HepG2 (cell line): Measurements from ENCODE around the gene ALG8. TPM values are rescaled to one million over a fixed set of nuclear protein-coding genes. Genes with fewer than 3 reads are reported as not detected.

ENCODE experiments used
- ASH2L ChIP-seq: fragments of 300-600, 200-600 bp; sonication (generic); IDR thresholded peaks from 2 replicates; pipeline ENCODE4 v1.7.0; 2017; ENCODE audit warnings: low read depth, mild to moderate bottlenecking, moderate library complexity, mixed read lengths, low read length; ENCODE audit not compliant: insufficient read length
- HHEX ChIP-seq: IDR thresholded peaks from 2 replicates; pipeline ENCODE4 v1.6.1; 2016; ENCODE audit warnings: control low read depth
- MAFK ChIP-seq, 2 experiments: IDR thresholded peaks in 1 of 2; conservative IDR thresholded peaks in 1 of 2; 2 replicates each; pipeline ENCODE4 v1.6.1; 2011; ENCODE audit warnings: improper control_type of control experiment in 2 of 2, low read length in 2 of 2
- MTA1 ChIP-seq: sonication (generic); formaldehyde crosslinking; IDR thresholded peaks from 2 replicates; pipeline ENCODE4 v1.4.0; 2020; ENCODE audit warnings: missing genetic modification reagents, mild to moderate bottlenecking, borderline replicate concordance
- PCBP1 ChIP-seq: fragments of 200-400 bp; formaldehyde crosslinking; IDR thresholded peaks from 2 replicates; pipeline ENCODE4 v1.6.1; 2017; ENCODE audit warnings: mild to moderate bottlenecking, low read depth, low read length, borderline replicate concordance
- RBM22 ChIP-seq: fragments of 200-400 bp; formaldehyde crosslinking; optimal IDR thresholded peaks from 2 replicates; pipeline ENCODE3; 2017; ENCODE audit warnings: mild to moderate bottlenecking, low read length, moderate library complexity
- ZKSCAN5 ChIP-seq: sonication (generic); formaldehyde crosslinking; IDR thresholded peaks from 2 replicates; pipeline ENCODE4 v1.5.1; 2020; ENCODE audit warnings: mild to moderate bottlenecking, missing genetic modification reagents
- ZNF230 ChIP-seq: sonication (generic); formaldehyde crosslinking; IDR thresholded peaks from 2 replicates; pipeline ENCODE4 v1.4.0; 2020; ENCODE audit warnings: mild to moderate bottlenecking, missing genetic modification reagents
- ZNF263 ChIP-seq: sonication (generic); formaldehyde crosslinking; IDR thresholded peaks from 2 replicates; pipeline ENCODE4 v1.4.0; 2020; ENCODE audit warnings: missing genetic modification reagents
- ZNF577 ChIP-seq: sonication (generic); formaldehyde crosslinking; IDR thresholded peaks from 2 replicates; pipeline ENCODE4 v1.4.0; 2020; ENCODE audit warnings: mild to moderate bottlenecking, low read depth, missing genetic modification reagents, borderline replicate concordance
- ZNF746 ChIP-seq: sonication (generic); formaldehyde crosslinking; IDR thresholded peaks from 2 replicates; pipeline ENCODE4 v1.8.0; 2022; ENCODE audit warnings: mild to moderate bottlenecking, missing genetic modification reagents
- polyA plus RNA-seq, 8 experiments: library from polyadenylated mRNA; depleted of rRNA in 3 of 8; stranded (reverse) in 7 of 8; unstranded in 1 of 8; fragments of >200 nt; fragmentation: Illumina TruSeq in 4 of 8; extraction: Trizol in 4 of 8; gene quantifications; 2 replicates each; pipeline versions ENCODE4 v1.2.1 to v1.2.3, GENCODE V29; 2011 to 2016; ENCODE audit warnings: low read depth in 4 of 8, missing spikeins in 1 of 8, mixed read lengths in 1 of 8; ENCODE audit not compliant: insufficient read depth in 1 of 8
- total RNA-seq, 5 experiments: library from RNA; depleted of rRNA; stranded (reverse); fragments of >200 nt; fragmentation: Illumina TruSeq; extraction: Trizol; gene quantifications; 2 replicates each; pipeline ENCODE4 v1.2.3, GENCODE V29; 2016; ENCODE audit warnings: low read depth in 1 of 5
- TF ChIP-seq, protein P1 (sequence below): sonication (generic); formaldehyde crosslinking; IDR thresholded peaks from 2 replicates; pipeline ENCODE4; 2020; ENCODE audit warnings: missing genetic modification reagents, mild to moderate bottlenecking, borderline replicate concordance
- TF ChIP-seq, protein P2 (sequence below): sonication (generic); formaldehyde crosslinking; IDR thresholded peaks from 2 replicates; pipeline ENCODE4 v1.9.0; 2022; ENCODE audit warnings: low read depth, missing genetic modification reagents
- TF ChIP-seq, protein P3 (sequence below): sonication (generic); formaldehyde crosslinking; IDR thresholded peaks from 2 replicates; pipeline ENCODE4 v1.5.1; 2020; ENCODE audit warnings: mild to moderate bottlenecking, missing genetic modification reagents, moderate library complexity
- TF ChIP-seq, protein P4 (sequence below): sonication (generic); formaldehyde crosslinking; IDR thresholded peaks from 2 replicates; pipeline ENCODE4 v1.4.0; 2020; ENCODE audit warnings: missing genetic modification reagents, borderline replicate concordance

The ALG8 gene
- total and polyA plus RNA-seq, 2 of the 13 experiments (the other 11 are each of a cell fraction or from before 2014, with no cell fraction given): 75.8 to 88.0 TPM

DNA sequence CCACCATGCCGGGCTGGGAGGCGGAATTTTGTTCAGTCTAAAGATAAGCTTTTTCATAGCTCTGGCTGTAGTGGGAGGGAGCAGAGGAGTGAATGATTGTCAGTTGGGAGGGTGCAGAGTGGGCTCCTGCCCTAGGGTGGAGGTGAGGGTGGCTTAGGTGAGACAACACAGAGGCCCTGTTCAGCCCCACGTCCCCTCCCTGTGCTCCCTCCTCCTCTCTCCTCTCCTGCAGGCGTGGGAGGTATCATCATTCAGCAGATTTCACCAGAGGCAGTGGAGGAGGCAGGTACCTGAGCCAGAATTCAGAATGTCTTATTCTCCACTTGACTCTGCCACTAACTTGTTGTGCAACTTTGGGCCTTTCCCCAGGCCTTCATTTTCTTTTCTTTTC is 77.5 kb downstream of the ALG8 start (continued):
- TF ChIP-seq, protein P1, sequence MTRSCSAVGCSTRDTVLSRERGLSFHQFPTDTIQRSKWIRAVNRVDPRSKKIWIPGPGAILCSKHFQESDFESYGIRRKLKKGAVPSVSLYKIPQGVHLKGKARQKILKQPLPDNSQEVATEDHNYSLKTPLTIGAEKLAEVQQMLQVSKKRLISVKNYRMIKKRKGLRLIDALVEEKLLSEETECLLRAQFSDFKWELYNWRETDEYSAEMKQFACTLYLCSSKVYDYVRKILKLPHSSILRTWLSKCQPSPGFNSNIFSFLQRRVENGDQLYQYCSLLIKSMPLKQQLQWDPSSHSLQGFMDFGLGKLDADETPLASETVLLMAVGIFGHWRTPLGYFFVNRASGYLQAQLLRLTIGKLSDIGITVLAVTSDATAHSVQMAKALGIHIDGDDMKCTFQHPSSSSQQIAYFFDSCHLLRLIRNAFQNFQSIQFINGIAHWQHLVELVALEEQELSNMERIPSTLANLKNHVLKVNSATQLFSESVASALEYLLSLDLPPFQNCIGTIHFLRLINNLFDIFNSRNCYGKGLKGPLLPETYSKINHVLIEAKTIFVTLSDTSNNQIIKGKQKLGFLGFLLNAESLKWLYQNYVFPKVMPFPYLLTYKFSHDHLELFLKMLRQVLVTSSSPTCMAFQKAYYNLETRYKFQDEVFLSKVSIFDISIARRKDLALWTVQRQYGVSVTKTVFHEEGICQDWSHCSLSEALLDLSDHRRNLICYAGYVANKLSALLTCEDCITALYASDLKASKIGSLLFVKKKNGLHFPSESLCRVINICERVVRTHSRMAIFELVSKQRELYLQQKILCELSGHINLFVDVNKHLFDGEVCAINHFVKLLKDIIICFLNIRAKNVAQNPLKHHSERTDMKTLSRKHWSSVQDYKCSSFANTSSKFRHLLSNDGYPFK: peak; percentile 26; the same call in 1 of the 2 replicates
- TF ChIP-seq ZNF230 (CRISPR knock-in tag): no peak
- 0 out of 2 replicates have a peak, but pooled peaks have one; percentile 1 for TF ChIP-seq ZNF746 (CRISPR knock-in tag)
- TF ChIP-seq PCBP1: no peak
- TF ChIP-seq, protein P2, sequence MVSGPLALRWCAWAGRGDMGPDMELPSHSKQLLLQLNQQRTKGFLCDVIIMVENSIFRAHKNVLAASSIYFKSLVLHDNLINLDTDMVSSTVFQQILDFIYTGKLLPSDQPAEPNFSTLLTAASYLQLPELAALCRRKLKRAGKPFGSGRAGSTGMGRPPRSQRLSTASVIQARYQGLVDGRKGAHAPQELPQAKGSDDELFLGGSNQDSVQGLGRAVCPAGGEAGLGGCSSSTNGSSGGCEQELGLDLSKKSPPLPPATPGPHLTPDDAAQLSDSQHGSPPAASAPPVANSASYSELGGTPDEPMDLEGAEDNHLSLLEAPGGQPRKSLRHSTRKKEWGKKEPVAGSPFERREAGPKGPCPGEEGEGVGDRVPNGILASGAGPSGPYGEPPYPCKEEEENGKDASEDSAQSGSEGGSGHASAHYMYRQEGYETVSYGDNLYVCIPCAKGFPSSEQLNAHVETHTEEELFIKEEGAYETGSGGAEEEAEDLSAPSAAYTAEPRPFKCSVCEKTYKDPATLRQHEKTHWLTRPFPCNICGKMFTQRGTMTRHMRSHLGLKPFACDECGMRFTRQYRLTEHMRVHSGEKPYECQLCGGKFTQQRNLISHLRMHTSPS (CRISPR knock-in tag): no peak
- TF ChIP-seq ZNF577 (CRISPR knock-in tag): no peak
- TF ChIP-seq, protein P3, sequence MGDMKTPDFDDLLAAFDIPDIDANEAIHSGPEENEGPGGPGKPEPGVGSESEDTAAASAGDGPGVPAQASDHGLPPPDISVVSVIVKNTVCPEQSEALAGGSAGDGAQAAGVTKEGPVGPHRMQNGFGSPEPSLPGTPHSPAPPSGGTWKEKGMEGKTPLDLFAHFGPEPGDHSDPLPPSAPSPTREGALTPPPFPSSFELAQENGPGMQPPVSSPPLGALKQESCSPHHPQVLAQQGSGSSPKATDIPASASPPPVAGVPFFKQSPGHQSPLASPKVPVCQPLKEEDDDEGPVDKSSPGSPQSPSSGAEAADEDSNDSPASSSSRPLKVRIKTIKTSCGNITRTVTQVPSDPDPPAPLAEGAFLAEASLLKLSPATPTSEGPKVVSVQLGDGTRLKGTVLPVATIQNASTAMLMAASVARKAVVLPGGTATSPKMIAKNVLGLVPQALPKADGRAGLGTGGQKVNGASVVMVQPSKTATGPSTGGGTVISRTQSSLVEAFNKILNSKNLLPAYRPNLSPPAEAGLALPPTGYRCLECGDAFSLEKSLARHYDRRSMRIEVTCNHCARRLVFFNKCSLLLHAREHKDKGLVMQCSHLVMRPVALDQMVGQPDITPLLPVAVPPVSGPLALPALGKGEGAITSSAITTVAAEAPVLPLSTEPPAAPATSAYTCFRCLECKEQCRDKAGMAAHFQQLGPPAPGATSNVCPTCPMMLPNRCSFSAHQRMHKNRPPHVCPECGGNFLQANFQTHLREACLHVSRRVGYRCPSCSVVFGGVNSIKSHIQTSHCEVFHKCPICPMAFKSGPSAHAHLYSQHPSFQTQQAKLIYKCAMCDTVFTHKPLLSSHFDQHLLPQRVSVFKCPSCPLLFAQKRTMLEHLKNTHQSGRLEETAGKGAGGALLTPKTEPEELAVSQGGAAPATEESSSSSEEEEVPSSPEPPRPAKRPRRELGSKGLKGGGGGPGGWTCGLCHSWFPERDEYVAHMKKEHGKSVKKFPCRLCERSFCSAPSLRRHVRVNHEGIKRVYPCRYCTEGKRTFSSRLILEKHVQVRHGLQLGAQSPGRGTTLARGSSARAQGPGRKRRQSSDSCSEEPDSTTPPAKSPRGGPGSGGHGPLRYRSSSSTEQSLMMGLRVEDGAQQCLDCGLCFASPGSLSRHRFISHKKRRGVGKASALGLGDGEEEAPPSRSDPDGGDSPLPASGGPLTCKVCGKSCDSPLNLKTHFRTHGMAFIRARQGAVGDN (CRISPR knock-in tag): peak; percentile 20; the same call in 1 of the 2 replicates
- no peak for TF ChIP-seq RBM22
- TF ChIP-seq MTA1 (CRISPR knock-in tag): peak; percentile 38; the same call in 1 of the 2 replicates
- no peak for TF ChIP-seq ASH2L
- TF ChIP-seq ZKSCAN5 (CRISPR knock-in tag): peak; percentile 80
- TF ChIP-seq, protein P4, sequence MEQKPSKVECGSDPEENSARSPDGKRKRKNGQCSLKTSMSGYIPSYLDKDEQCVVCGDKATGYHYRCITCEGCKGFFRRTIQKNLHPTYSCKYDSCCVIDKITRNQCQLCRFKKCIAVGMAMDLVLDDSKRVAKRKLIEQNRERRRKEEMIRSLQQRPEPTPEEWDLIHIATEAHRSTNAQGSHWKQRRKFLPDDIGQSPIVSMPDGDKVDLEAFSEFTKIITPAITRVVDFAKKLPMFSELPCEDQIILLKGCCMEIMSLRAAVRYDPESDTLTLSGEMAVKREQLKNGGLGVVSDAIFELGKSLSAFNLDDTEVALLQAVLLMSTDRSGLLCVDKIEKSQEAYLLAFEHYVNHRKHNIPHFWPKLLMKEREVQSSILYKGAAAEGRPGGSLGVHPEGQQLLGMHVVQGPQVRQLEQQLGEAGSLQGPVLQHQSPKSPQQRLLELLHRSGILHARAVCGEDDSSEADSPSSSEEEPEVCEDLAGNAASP (CRISPR knock-in tag): peak; percentile 31; the same call in 1 of the 2 replicates
- TF ChIP-seq ZNF263 (CRISPR knock-in tag): peak; percentile 64
- TF ChIP-seq MAFK (conservative IDR thresholded peaks at IDR 0.05 in 1 of 2, IDR thresholded peaks at IDR 0.05 in 1 of 2; ENCODE audit: low read length in 2 of 2): no peak
- no peak for TF ChIP-seq HHEX
